A549 (cell line): ENCODE results near the gene RABL6. TPM values are rescaled to one million over a fixed set of nuclear protein-coding genes. Genes with fewer than 3 reads are reported as not detected.

Experiments
- ATAC-seq, 2 experiments: fragments of 200-7000 bp in 1 of 2; fragments of >200 bp in 1 of 2; cut with Nextera tagmentation in 1 of 2; cut with Tn5 transposase in 1 of 2; 3 replicates each; pipeline versions ENCODE4 v1.8.0 to v1.9.1; 2018 to 2020; ENCODE audit warnings: mild to moderate bottlenecking in 1 of 2, moderate library complexity in 1 of 2
- CTCF ChIA-PET: fragments of 300-600 bp; sonication (Branson Sonifier 250); formaldehyde crosslinking; extraction: SDS; loops from one replicate; lab custom pipeline; 2021; ENCODE audit warnings: antibody characterized with exemption, inconsistent platforms; lab: Yijun Ruan, JAX
- POLR2A ChIA-PET: fragments of 350-600 bp; formaldehyde crosslinking; extraction: SDS; loops from one replicate; lab custom pipeline; 2021; ENCODE audit warnings: antibody characterized with exemption, inconsistent platforms; lab: Yijun Ruan, JAX
- DNase-seq, 2 experiments: peaks; one replicate each; pipeline versions ENCODE4 v3.0.0 to v3.0.0-alpha.2; 2011 to 2016; ENCODE audit warnings: low read depth in 1 of 2, low spot score in 1 of 2
- FAIRE-seq: peaks from 2 replicates; lab custom pipeline; 2011; peaks lifted over from hg19 to GRCh38; lab: Jason Lieb, UNC
- H3K27ac ChIP-seq, 2 experiments: fragments of >200 bp; sonication (Bioruptor Twin); formaldehyde crosslinking; 3 replicates each; pipeline ENCODE4 v1.5.1; 2016 to 2017
- H3K4me1 ChIP-seq: fragments of >200 bp; sonication (Bioruptor Twin); formaldehyde crosslinking; 3 replicates; pipeline ENCODE4 v1.6.1; 2016
- H3K4me2 ChIP-seq: fragments of >200 bp; sonication (Bioruptor Twin); formaldehyde crosslinking; 3 replicates; pipeline ENCODE4 v1.6.1; 2016
- H3K4me3 ChIP-seq: fragments of >200 bp; sonication (Bioruptor Twin); formaldehyde crosslinking; 3 replicates; pipeline ENCODE4 v1.5.1; 2016
- H3K9me3 ChIP-seq: fragments of >200 bp; sonication (Bioruptor Twin); formaldehyde crosslinking; 3 replicates; pipeline ENCODE4 v1.6.1; 2016
- ATOH8 ChIP-seq: fragments of 250-450 bp; sonication (Bioruptor Pico); IDR thresholded peaks from 2 replicates; pipeline ENCODE4 v1.5.0; 2020; ENCODE audit warnings: low read depth, mild to moderate bottlenecking, moderate library complexity
- BCL3 ChIP-seq: fragments of >200 bp; sonication (Bioruptor Twin); formaldehyde crosslinking; IDR thresholded peaks from 3 replicates; pipeline ENCODE4 v1.6.1; 2016
- CBX2 ChIP-seq: fragments of 200-600 bp; sonication (generic); IDR thresholded peaks from 2 replicates; pipeline ENCODE4 v1.6.1; 2016; ENCODE audit warnings: low read depth, mild to moderate bottlenecking, borderline replicate concordance
- CBX8 ChIP-seq: fragments of 200-600 bp; sonication (generic); IDR thresholded peaks from 2 replicates; pipeline ENCODE4 v1.6.1; 2016
- CHD4 ChIP-seq: fragments of 200-600 bp; sonication (generic); IDR thresholded peaks from 2 replicates; pipeline ENCODE4 v1.6.1; 2016; ENCODE audit warnings: antibody characterized with exemption, mild to moderate bottlenecking, borderline replicate concordance
- EHF ChIP-seq: fragments of 250-450 bp; sonication (Bioruptor Pico); IDR thresholded peaks from 2 replicates; pipeline ENCODE4 v1.5.0; 2020; ENCODE audit warnings: mild to moderate bottlenecking
- EHMT2 ChIP-seq: fragments of 200-600 bp; sonication (generic); IDR thresholded peaks from 2 replicates; pipeline ENCODE4 v1.6.1; 2016; ENCODE audit warnings: antibody characterized with exemption, low read depth, mild to moderate bottlenecking, moderate library complexity
- EP300 ChIP-seq, 2 experiments: fragments of >200 bp; sonication (Bioruptor Twin); formaldehyde crosslinking; IDR thresholded peaks; 2 replicates in 1 of 2; 3 replicates in 1 of 2; pipeline ENCODE4 v1.6.1; 2016 to 2017
- FOSB ChIP-seq: fragments of 250-450 bp; sonication (Bioruptor Pico); IDR thresholded peaks from 2 replicates; pipeline ENCODE4 v1.5.0; 2020; ENCODE audit warnings: mild to moderate bottlenecking, moderate library complexity
- FOSL2 ChIP-seq, 2 experiments: fragments of 450-650 bp in 1 of 2; fragments of >200 bp in 1 of 2; sonication (Bioruptor Twin) in 1 of 2; formaldehyde crosslinking; IDR thresholded peaks; 2 replicates each; pipeline versions ENCODE4 v1.5.0 to v1.6.1; 2016 to 2020; ENCODE audit warnings: mild to moderate bottlenecking in 1 of 2, moderate library complexity in 1 of 2
- FOXS1 ChIP-seq: fragments of 250-450 bp; sonication (Bioruptor Pico); IDR thresholded peaks from 2 replicates; pipeline ENCODE4 v1.5.0; 2020; ENCODE audit warnings: mild to moderate bottlenecking, moderate library complexity
- HDAC2 ChIP-seq: fragments of 200-600 bp; sonication (generic); IDR thresholded peaks from 2 replicates; pipeline ENCODE4 v1.6.1; 2016
- HEYL ChIP-seq: fragments of 250-450 bp; sonication (Bioruptor Pico); IDR thresholded peaks from 2 replicates; pipeline ENCODE4 v1.8.0; 2021; ENCODE audit warnings: mild to moderate bottlenecking, moderate library complexity
- HOXB13 ChIP-seq: fragments of 250-450 bp; sonication (Bioruptor Pico); IDR thresholded peaks from 2 replicates; pipeline ENCODE4 v1.5.0; 2020; ENCODE audit warnings: low read depth, mild to moderate bottlenecking, moderate library complexity
- JUNB ChIP-seq: fragments of >200 bp; sonication (Bioruptor Twin); formaldehyde crosslinking; IDR thresholded peaks from 2 replicates; pipeline ENCODE4 v1.6.1; 2016
- KDM5A ChIP-seq: fragments of 200-600 bp; sonication (generic); IDR thresholded peaks from 2 replicates; pipeline ENCODE4 v1.6.1; 2016; ENCODE audit warnings: antibody characterized with exemption, mild to moderate bottlenecking
- MAZ ChIP-seq: fragments of 150-350 bp; IDR thresholded peaks from 2 replicates; pipeline ENCODE4 v1.6.1; 2014; ENCODE audit warnings: antibody characterized with exemption, low read depth, low read length, borderline replicate concordance
- NR3C1 ChIP-seq: fragments of >200 bp; sonication (Bioruptor Twin); formaldehyde crosslinking; IDR thresholded peaks from 3 replicates; pipeline ENCODE4 v1.6.1; 2017
- PHF8 ChIP-seq: fragments of 200-600 bp; sonication (generic); IDR thresholded peaks from 2 replicates; pipeline ENCODE4 v1.6.1; 2016; ENCODE audit warnings: low read depth, mild to moderate bottlenecking, antibody characterized with exemption, moderate library complexity, borderline replicate concordance
- POLR2AphosphoS2 ChIP-seq: conservative IDR thresholded peaks from 2 replicates; pipeline ENCODE4 v1.6.1; 2012; ENCODE audit warnings: low read length, improper control_type of control experiment, inconsistent platforms
- RARB ChIP-seq: fragments of 250-450 bp; sonication (Bioruptor Pico); IDR thresholded peaks from 2 replicates; pipeline ENCODE4 v1.8.0; 2021; ENCODE audit warnings: mild to moderate bottlenecking, moderate library complexity
- ZNF302 ChIP-seq: fragments of 250-450 bp; sonication (Bioruptor Pico); IDR thresholded peaks from 2 replicates; pipeline ENCODE4 v1.9.0; 2021; ENCODE audit warnings: inconsistent platforms, mild to moderate bottlenecking, moderate library complexity
- WGBS: methylation state at CpG from one replicate; pipeline ENCODE4 v1.1.6; 2017; ENCODE audit errors: missing lambda C conversion rate; 5-methylcytosine and 5-hydroxymethylcytosine counted together
- polyA plus RNA-seq, 4 experiments: library from polyadenylated mRNA; depleted of rRNA in 3 of 4; stranded (reverse); fragments of >200 nt; fragmentation: RNase III in 1 of 4; extraction: RNeasy Plus Mini Kit Qiagen cat#74134 plus additional on column Dnase treatment in 1 of 4; gene quantifications; 2 replicates in 3 of 4; 3 replicates in 1 of 4; pipeline ENCODE4 v1.2.3, GENCODE V29; 2011 to 2017
- TF ChIP-seq, protein P1 (sequence below): fragments of 150-350 bp; IDR thresholded peaks from 2 replicates; pipeline ENCODE4 v1.6.1; 2014; ENCODE audit warnings: low read depth, mild to moderate bottlenecking, low read length
- TF ChIP-seq, protein P2 (sequence below): IDR thresholded peaks from 2 replicates; pipeline ENCODE4 v1.6.1; 2012
- TF ChIP-seq, protein P3 (sequence below): fragments of >200 bp; sonication (Bioruptor Twin); formaldehyde crosslinking; IDR thresholded peaks from 3 replicates; pipeline ENCODE4 v1.5.1; 2016

The RABL6 gene
- polyA plus RNA-seq, 2 of the 4 experiments (the other 2 are of a cell fraction): 46.8 to 71.4 TPM

DNA sequence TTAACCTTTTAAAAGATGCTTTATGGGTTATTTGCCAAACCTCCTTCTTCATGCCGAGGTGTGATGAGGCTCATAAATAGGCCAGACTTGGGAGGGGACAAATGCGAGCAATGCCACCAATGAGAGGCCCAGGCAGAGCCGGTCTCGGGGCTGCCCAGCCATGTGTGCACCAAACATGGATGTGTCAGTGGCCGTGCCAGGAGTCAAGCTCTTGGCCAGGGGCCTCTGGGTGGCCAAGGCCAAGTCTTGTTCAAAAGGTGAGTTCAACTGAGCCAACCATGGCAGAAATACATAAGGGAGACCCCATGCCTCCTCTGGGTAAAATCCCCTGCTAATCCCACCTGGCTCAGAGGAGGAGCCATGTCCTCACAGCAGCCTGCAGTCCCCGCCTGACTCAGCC lies 32.6 kb upstream of the RABL6 start:
- POLR2A ChIA-PET: no interaction called here
- no peak for DNase-seq
- no peak for TF ChIP-seq NR3C1
- TF ChIP-seq, protein P1, sequence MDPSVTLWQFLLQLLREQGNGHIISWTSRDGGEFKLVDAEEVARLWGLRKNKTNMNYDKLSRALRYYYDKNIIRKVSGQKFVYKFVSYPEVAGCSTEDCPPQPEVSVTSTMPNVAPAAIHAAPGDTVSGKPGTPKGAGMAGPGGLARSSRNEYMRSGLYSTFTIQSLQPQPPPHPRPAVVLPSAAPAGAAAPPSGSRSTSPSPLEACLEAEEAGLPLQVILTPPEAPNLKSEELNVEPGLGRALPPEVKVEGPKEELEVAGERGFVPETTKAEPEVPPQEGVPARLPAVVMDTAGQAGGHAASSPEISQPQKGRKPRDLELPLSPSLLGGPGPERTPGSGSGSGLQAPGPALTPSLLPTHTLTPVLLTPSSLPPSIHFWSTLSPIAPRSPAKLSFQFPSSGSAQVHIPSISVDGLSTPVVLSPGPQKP: no peak
- TF ChIP-seq FOXS1 (CRISPR knock-in tag): no peak
- no peak for TF ChIP-seq ZNF302 (CRISPR knock-in tag)
- TF ChIP-seq CBX2: no peak
- TF ChIP-seq ATOH8 (CRISPR knock-in tag): no peak
- no peak for TF ChIP-seq BCL3
- no peak for TF ChIP-seq HEYL
- TF ChIP-seq FOSL2 (IDR thresholded peaks at IDR 0.05): no peak
- TF ChIP-seq FOSL2 (CRISPR knock-in tag; IDR thresholded peaks at IDR 0.05): no peak
- TF ChIP-seq CBX8: no peak
- no peak for TF ChIP-seq PHF8
- no peak for ATAC-seq
- 87% methylated on average over 5 of the region's 6 CpGs for WGBS
- Histone ChIP-seq H3K4me2 (no peak overlapping the region), H3K27ac (no peak overlapping the region), H3K4me1 (peaks cover 3% of the 10 kb centered on the region; the same call in 1 of the 3 replicates), H3K4me3 (no peak overlapping the region), H3K9me3 (peaks cover 11% of the 10 kb centered on the region; the same call in 2 of the 3 replicates)
- CTCF ChIA-PET: interaction anchor here (1.0 to 28.0 kb wide), 6 partner anchors 3 to 254 kb away, joined by 3 to 625 read pairs (median 6); partner anchors contain the start of genes LCN15, LCN8 and TMEM141
- FAIRE-seq: no peak

DNA sequence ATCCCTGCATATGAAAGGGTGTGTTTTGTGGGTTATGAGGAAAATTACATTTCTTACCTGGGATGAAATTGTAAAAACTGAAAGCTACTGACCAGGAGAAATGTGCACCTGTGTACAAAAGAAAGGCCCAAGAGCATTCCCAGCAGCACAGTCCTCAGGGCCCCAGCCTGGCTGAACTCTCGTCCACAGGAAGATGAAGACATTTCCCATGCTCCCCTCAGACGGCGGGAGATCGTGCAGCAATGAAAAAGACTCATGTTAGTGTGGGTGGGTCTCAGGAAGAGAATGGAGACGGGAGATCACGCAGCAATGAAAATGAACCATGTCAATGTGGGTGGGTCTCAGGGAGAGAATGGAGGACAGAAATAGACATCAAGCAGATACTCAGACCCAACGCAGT lies 30.8 kb upstream of the RABL6 start:
- ChIA-PET CTCF (interaction anchor here (0.7 to 28.0 kb wide), 8 partner anchors 1 to 252 kb away, joined by 3 to 625 read pairs (median 4); partner anchors contain the start of genes LCN15, LCN8 and TMEM141), POLR2A (no interaction called here)
- ATAC-seq (no peak), DNase-seq (no peak), FAIRE-seq (no peak)
- no peak overlapping the region for H3K4me2 ChIP-seq
- TF ChIP-seq FOSB (CRISPR knock-in tag) (no peak), HOXB13 (no peak), EP300 (IDR thresholded peaks at IDR 0.05) (no peak), EHF (CRISPR knock-in tag) (no peak), JUNB (no peak), MAZ (no peak), ZNF302 (CRISPR knock-in tag) (no peak), HEYL (no peak), POLR2AphosphoS2 (no peak), PHF8 (no peak), CHD4 (no peak), KDM5A (no peak), RARB (no peak), CBX8 (no peak), HDAC2 (no peak), CBX2 (no peak), FOXS1 (CRISPR knock-in tag) (no peak), EHMT2 (no peak)
- TF ChIP-seq, protein P2, sequence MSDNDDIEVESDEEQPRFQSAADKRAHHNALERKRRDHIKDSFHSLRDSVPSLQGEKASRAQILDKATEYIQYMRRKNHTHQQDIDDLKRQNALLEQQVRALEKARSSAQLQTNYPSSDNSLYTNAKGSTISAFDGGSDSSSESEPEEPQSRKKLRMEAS: no peak
- TF ChIP-seq, protein P3, sequence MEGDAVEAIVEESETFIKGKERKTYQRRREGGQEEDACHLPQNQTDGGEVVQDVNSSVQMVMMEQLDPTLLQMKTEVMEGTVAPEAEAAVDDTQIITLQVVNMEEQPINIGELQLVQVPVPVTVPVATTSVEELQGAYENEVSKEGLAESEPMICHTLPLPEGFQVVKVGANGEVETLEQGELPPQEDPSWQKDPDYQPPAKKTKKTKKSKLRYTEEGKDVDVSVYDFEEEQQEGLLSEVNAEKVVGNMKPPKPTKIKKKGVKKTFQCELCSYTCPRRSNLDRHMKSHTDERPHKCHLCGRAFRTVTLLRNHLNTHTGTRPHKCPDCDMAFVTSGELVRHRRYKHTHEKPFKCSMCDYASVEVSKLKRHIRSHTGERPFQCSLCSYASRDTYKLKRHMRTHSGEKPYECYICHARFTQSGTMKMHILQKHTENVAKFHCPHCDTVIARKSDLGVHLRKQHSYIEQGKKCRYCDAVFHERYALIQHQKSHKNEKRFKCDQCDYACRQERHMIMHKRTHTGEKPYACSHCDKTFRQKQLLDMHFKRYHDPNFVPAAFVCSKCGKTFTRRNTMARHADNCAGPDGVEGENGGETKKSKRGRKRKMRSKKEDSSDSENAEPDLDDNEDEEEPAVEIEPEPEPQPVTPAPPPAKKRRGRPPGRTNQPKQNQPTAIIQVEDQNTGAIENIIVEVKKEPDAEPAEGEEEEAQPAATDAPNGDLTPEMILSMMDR: no peak
- H3K4me3 ChIP-seq: no peak overlapping the region
- H3K4me1 ChIP-seq: peaks cover 9% of the 10 kb centered on the region; the same call in 2 of the 3 replicates
- 89% methylated on average over 7 of the region's 7 CpGs for WGBS
- H3K9me3 ChIP-seq: peaks cover 11% of the 10 kb centered on the region; the same call in 2 of the 3 replicates
- no peak overlapping the region for H3K27ac ChIP-seq
